Activated CD4-positive, alpha-beta T cell treated with anti-CD3 and anti-CD28 coated beads, Interleukin-2, amount 50 U/mL, for 16 hours (primary cell): ENCODE results near the gene CEP44.
"Not testable (repeated sequence)": the region's sequence is repeated elsewhere in the genome, so short reads cannot be mapped to it uniquely, and the experiment has no call there.

Source experiments
- DNase-seq: peaks from one replicate; pipeline ENCODE4 v3.0.0-alpha.2; 2020

The CEP44 gene

DNA sequence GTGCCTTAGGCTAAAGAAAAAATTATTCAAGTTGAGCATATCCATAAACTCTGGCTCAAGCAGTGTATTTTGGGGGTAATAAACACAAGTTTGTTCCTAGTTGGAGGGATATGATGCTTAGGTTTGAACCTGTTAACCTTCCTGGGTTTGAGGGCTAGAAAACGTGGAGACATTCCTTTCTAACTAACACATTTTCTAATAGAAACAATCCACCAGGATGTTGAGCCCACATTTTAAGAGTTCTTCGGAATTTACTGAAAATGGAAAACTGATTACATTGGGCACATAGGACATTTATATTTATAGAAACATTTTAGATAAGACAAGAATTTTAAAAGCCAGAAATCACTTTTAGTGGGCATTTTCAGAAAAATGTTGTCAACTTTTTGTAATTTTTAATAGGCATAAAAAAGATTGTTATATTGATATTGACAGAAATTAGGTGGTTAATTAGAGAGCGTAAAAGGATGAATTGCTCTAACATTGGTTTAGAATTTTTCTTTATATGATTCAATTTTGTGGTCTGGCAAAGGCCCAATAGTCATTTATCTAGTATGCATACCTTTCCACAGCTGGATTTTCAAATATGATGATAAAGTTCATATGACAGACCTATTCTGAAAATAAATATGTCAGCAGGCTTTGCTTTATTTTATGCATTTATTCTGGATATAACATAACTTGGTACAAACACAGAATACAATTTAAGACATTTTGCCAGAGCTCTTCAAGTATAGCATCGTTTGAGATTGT, 49.2 kb downstream of the CEP44 start:
- DNase-seq = no peak

GRCh38 chr4:174334628-174335027, 50.9 kb downstream of the CEP44 start:
- DNase-seq = no peak

- no peak for DNase-seq
Observed at GRCh38 chr4:174340714-174341113, 57.0 kb downstream of the CEP44 start.

DNA sequence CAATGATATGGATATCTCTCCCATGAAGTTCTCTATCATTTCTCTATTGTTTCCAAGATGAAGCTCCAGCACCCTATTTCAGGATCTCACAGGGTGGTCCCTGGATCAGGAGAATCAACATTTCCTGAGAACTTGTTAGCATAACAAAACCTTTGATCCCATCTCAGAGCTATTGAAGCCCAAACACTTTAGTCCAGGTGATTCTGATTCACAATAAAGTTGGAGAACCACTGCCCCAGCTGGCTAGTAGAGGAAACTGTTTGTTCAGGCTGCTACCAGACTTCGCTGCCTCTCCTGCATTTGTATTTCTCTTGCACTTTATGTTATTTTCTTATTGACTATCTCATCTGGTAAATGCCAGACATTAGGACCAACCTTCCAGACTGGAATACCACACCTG, 65.4 kb downstream of the CEP44 start:
- DNase-seq = no peak

DNA sequence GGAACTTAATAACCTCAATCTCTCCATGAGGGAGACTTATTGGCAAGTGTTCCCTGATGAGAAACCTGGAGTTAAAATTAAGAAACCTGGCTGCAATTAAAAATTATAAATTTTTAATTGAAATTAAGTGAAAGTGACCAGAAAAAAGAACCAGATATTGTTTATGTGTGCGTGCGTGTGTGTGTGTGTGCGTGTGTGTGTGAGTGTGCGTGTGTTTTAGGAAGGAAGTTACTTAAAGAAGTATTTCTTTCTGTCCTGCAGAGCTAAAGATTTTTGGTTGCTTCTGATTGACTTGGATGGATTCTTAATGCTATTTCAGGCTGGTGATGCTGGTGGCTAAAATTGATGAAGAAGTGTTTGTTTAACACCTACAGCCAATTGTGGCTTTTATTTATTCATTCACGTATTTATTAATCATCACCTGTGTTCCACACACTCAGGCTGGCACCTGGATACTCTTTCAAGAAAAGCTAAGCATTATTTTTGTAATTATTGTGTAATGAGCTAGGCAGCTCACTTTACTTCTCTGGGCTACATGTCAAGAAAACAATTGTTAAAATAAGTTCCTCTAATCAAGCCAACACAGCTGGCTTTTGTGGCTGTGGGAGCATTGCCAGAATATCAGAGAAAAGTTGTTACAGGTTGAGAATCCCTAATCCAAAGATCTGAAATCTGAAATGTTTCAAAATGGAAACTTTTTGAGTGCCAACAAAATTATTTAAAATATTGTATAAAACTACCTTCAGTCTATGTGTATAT, 68.5 kb downstream of the CEP44 start:
- no peak for DNase-seq

- DNase-seq = no peak
Observed at GRCh38 chr4:174357321-174357720, 73.6 kb downstream of the CEP44 start.

DNA sequence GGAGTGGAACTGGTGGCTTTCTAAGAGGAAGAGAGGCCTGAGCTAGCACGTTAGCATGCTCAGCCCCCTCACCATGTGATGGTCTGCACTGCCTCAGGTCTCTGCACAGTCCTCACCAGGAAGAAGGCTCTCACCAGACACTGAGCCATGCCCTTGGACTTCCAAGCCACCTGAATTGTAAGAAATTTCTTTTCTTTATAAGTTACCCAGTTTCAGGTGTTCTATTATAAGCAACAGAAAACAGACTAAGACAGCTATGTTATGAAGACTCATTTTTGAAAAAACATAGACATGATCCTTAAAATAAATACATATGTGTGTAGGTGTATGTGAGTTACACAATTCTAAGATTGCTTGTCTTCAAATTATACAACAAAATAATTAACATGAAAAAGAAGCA, 74.7 kb downstream of the CEP44 start:
- DNase-seq = no peak

DNA sequence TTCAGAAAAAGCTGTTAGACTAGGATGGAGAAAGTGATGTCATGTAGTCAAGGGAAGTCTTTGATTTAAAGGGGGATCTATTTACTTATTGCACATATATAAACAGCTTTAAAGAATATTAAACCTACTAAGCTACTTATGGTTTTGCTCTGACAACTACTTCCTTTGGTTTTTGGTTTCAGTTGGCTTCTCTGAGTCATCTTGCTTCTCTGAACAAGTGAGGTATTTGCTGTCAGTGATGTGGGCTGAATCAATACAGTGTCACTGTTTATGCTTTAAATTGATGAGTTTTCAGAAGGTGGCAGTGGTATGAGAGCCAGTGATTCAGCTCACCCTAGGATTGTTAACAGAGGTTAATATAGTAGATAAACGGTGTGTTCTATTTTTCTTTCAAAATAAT, 75.1 kb downstream of the CEP44 start:
- DNase-seq = peak; percentile 85

DNA sequence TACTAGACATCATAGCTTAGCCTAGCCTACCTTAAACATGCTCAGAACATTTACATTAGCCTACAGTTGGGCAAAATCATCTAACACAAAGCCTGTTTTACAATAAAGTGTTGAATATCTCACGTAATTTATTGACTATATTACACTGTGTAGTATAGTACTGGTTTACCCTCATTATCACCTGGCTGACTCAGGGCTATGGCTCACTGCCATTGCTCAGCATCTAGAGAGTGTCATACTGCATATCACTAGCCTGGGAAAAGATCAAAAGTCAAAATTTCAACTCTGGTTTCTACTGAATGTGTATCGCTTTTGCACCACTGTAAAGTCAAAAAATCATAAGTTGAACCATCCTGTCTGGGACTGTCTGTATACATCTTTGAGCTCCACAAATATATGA, 78.6 kb downstream of the CEP44 start:
- no peak for DNase-seq

DNA sequence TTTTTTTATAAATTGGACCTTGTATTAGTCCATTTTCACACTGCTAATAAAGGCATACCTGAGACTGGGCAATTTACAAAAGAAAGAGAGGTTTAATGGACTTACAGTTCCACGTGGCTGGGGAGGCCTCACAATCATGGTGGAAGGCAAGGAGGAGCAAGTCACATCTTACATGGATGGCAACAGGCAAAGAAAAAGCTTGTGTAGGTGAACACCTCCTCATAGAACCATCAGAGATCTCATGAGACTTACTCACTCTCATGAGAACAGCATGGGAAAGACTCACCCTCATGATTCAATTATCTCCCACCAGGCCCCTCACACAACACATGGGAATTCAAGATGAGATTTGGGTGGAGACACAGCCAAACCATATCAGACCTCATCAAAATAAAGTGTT, 80.1 kb downstream of the CEP44 start:
- not testable (repeated sequence) for DNase-seq

DNA sequence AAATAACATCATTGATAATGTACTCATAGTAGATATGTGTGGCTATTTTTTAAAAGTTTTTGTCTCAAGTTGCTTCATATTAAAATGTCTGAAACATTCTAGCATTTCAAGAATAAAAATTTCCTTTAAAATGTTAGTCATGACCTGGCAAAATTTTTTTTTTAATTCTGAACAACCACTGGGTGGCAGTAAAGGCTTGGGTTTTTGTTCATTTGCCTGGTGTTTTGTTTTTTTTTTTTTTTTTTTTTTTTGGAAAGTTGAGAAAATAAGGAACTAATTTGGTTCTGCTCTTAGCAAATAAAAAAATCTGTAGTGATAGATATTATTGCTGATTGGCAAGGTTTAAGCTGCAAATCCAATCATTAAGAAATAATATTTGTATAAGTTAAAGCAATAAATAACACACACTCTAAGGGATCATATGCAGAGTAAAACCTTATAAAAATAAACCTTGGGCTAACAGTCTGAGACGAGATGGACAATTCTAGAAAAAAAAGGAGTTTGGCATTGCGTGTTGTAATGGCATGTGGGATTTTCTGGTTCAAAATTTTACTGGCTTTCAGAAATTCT, 81.4 kb downstream of the CEP44 start:
- peak; percentile 28 for DNase-seq

- DNase-seq = no peak
Observed at GRCh38 chr4:174369985-174370384, 86.3 kb downstream of the CEP44 start.

DNA sequence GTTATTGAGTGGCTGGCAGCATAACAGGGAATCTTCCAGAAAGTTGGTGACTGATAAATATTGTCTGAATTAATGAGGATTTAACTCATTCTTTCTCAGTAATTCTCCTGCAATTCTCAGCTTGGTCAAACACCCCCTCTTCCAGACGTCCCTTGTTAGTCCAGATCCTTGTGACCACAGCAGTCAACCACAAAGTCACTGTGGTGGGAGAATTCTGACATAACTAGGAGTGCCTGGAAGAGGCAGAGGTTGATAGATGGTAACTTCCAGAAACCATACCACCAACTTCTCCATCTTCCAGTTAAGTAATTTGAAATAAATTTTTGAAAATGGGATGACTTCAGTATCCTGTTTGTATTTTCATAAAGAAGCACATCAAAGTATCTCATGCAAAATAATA, 90.1 kb downstream of the CEP44 start:
- DNase-seq = no peak

- DNase-seq = no peak
Observed at GRCh38 chr4:174375422-174375821, 91.7 kb downstream of the CEP44 start.

- no peak for DNase-seq
Observed at GRCh38 chr4:174377613-174378012, 93.9 kb downstream of the CEP44 start.

GRCh38 chr4:174378951-174379350, 95.2 kb downstream of the CEP44 start:
- DNase-seq = no peak

- DNase-seq = not testable (repeated sequence)
Observed at GRCh38 chr4:174380206-174380605, 96.5 kb downstream of the CEP44 start.

DNA sequence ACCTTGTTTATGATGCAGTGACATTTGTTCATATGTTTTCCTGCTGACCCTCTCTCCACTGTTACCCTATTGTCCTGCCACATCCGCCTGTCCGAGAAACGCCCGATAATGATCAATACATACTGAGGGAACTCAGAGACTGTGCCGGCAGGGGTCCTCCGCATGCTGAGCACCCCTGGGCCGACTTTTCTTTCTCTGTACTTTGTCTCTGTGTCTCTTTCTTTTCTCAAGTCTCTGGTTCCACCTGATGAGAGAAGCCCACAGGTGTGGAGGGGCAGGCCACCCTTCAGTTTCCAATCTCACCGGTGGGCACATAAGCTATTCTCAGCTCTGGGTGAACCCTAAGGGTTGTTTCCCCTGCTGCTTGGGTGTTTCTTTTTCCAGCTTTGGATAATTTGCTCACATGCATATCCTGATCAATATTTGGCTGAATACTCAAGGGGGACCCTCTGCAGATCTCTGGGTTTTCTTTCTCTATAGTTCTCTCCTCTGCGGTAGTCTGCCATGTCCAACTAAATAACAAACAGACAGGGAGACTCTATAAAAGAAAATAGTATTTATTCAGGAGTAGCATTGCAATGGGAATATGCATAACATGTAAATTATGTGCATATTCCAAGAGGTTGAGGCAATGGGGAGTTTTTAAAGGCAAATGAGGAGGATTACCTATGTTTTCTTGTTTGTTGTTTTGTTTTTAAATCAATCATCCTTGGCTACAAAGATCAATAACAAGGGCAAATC, 97.2 kb downstream of the CEP44 start:
- DNase-seq = no peak

GRCh38 chr4:174381440-174381800, 97.7 kb downstream of the CEP44 start:
- no peak for DNase-seq
